ENCODE data around the gene PRELID3B. TPM values are rescaled to one million over a fixed set of nuclear protein-coding genes. Genes with fewer than 3 reads are reported as not detected.
A peak's percentile ranks its signal among the peaks of the same experiment; 100 is the strongest.

The PRELID3B gene
- total and polyA plus RNA-seq, 2 of the 13 experiments (the other 11 are each of a cell fraction or from before 2014, with no cell fraction given) = 23.3 to 42.6 TPM

DNA sequence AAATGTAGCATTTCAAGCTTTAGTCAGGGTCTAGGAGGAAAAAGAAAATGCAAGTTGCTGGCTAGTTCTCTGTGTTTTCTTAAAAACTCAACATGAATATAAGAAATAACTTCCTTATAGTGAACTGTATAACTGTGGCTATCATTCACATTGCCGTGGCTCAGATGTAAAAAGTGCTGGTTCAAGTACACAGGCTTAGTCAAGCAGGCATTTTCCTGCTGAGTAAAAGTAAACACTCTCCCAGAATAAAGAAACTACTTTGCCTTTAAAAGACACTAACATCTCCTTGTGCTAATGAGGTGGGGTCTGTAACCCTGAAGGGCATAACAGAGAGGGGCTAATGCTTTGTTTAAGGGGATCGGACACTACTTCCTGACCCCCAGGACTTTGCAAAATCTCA is 13.8 kb downstream of the PRELID3B start (continued):
- no peak for TF ChIP-seq CERS6 (CRISPR knock-in tag; IDR thresholded peaks at IDR 0.05)
- TF ChIP-seq, protein P1, sequence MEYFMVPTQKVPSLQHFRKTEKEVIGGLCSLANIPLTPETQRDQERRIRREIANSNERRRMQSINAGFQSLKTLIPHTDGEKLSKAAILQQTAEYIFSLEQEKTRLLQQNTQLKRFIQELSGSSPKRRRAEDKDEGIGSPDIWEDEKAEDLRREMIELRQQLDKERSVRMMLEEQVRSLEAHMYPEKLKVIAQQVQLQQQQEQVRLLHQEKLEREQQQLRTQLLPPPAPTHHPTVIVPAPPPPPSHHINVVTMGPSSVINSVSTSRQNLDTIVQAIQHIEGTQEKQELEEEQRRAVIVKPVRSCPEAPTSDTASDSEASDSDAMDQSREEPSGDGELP (IDR thresholded peaks at IDR 0.05; ENCODE audit: borderline replicate concordance, low read depth) = no peak
- TF ChIP-seq ZNF577 (CRISPR knock-in tag; IDR thresholded peaks at IDR 0.05; ENCODE audit: borderline replicate concordance, low read depth) = no peak
- no peak for TF ChIP-seq ZNF326 (CRISPR knock-in tag; IDR thresholded peaks at IDR 0.05; ENCODE audit: borderline replicate concordance)
- 0 out of 2 replicates have a peak, but pooled peaks have one; percentile 15 for TF ChIP-seq THAP11 (CRISPR knock-in tag; IDR thresholded peaks at IDR 0.05)
- TF ChIP-seq ZNF512B (CRISPR knock-in tag; IDR thresholded peaks at IDR 0.05; ENCODE audit: borderline replicate concordance) = no peak
- TF ChIP-seq SYNCRIP (IDR thresholded peaks at IDR 0.05; ENCODE audit: insufficient read depth, low read depth, low read length) = no peak
- no peak for TF ChIP-seq ZNF570 (CRISPR knock-in tag; IDR thresholded peaks at IDR 0.05; ENCODE audit: borderline replicate concordance)
- no peak for TF ChIP-seq KDM5B (CRISPR knock-in tag; IDR thresholded peaks at IDR 0.05; ENCODE audit: borderline replicate concordance)
- no peak for TF ChIP-seq HBP1 (CRISPR knock-in tag; IDR thresholded peaks at IDR 0.05; ENCODE audit: low read depth)
- no peak for TF ChIP-seq PATZ1 (CRISPR knock-in tag; IDR thresholded peaks at IDR 0.05)

All from HepG2 (cell line).